ENCODE measurements around the gene SNX15. TPM values are rescaled to one million over a fixed set of nuclear protein-coding genes. Genes with fewer than 3 reads are reported as not detected.

SNX15 gene
- total RNA-seq, 1 experiment from 2014 or later: 27.0 TPM

DNA sequence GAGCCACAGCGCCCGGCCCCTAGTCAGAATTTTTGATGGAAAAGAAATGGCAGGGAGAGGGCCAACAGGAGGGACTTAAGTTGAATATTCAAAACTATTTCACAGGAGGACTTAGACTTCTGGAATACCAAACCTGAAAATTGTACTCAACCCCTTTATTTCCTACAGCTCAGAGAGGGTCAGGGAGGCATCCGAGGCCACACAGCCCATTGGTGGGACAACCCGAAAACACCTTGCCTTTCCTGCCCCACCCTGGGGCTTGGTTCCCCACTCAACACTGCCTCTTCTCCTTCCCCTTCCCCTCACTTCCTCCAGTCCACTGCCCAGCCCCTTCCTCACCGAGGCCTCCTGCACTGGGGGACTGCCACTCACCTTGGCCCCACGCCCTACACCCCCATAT is 29.8 kb downstream of the SNX15 start:
- DNase-seq (ENCODE audit: low read depth): no peak

DNA sequence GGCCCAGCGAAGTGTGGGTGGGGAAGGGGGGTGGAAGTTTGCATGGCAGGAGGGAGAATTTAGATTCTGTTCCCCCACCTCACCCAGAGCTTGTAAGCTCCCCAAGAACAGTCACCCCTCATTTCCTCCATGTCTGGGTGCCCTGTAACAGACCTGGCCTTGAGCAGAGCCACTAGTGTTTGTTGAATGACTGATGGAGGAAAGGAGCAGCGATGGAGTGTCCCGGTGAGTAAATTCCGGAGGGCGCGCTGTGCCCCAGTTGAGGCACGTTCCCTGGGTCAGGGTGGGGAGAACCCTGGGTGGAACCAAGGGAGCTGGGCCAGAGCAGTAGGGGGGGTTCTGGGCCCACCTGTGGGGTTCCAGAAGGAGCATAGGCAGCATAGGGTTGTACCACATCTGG is 30.3 kb downstream of the SNX15 start:
- DNase-seq (ENCODE audit: low read depth): no peak

DNA sequence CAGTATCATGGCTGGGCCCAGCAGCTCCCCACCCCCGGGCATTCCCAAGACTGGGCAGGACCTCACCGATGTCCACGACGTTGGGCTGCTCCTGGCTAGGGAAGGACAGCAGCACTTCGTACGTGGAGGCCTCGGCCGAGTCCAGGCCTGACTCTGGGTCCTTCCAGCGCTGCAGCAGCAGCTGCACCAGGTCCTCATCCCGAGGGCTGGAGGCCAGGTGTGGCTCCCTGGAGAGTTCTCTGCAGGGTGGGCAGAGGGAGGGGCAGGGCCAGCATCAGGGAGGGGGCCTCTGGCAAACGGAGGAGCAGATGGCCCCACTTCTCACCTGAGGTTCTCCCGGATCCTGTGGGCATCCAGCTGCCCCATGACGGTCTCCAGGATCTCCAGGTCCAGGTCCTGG is 30.8 kb downstream of the SNX15 start:
- no peak for DNase-seq (ENCODE audit: low read depth)

DNA sequence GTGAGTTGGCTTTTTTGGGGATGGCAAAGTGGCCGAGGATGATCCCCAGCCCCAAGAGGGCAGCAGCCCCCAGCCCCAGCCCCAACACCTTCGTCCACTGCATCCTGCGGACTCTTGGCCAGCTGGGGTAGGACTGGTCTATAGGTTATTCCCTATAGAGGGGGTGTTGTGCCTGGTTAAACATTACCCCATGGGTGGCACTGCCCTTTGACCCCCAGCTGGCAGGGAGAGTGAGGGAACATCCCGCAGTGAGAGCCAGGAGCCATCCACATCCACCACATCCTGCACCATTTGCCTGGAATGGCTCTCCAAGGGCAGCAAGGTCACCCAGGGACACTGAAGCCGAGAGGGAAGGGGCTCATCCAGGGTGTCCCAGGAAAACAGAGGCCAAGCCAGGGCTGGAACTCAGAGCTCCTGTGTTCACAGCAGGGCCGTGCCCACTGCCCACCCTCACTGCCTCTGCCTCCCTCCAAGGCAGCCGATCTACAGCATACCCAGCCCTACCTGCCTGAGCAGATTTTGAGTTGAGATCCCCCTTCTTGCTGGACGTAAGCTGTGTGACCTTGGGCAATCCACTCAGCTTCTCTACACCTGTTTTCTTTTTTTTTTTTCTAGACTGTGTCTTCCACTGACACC is 31.3 kb downstream of the SNX15 start, which contains the start of gene NAALADL1:
NAALADL1 (minus strand) TSS at position 135 of the 636 bp plus-strand sequence; CDS start at position 103, 32 bp downstream.
- no peak for DNase-seq (ENCODE audit: low read depth)

DNA sequence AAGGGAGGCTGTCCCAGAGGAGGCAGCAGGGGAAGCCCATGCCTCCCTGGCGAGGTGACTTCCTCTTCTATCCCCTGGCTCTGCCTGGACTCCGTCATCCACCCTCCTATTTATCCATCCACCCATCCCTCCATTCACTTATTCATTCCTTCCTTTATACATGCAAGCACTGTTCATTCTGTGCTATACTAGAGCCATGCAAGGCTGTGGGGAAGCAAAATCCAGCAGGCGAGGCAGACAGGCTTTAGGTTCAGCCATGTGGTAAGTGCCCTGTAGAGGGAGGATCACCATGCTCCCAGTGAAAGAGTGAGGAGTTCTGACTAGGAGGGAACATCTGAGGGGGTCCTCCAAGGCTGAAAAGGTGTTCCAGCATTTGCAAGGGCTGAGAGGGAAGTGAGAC is 32.3 kb downstream of the SNX15 start:
- no peak for DNase-seq (ENCODE audit: low read depth)

DNA sequence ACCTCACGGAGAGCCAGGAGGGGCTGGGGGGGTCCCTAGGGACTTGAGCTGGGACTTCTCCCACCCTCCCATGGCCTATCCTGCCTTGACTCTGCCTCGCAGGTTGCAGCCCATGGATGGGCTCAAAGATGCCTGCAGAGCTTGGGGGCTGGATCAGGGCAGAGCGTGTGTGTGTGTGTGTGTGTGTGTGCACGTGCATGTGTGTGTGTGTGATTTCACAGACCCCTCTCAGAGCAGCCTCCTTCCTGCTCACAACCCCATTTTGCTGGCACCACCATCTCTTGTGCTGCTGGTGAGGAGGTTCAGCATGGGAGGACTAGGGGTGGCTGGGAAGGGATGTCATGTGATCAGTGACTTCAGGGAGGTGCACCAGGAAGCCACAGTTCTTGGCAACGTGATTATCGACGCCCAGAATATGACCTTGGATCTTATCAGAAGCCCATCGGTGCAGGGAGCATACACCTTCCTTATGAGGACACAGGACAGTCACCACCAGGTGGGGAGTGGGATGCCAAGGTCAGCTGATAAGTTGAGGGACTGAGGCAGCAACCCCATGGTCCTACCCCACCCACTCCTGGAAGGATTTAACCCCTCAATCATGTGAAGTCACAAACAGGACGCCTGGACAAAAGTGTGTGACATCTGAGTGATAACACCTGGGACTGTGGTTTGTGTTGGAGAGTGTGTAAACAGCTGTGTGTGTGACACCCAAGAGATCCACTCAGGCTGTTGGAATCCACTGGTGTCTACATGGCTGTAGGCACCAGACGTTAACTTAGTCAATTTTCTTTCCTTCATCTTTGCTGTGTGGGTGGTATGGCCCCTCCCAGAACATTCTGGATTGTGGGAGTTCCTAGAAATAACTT is 33.0 kb downstream of the SNX15 start:
- DNase-seq (ENCODE audit: low read depth): peak; percentile 19

DNA sequence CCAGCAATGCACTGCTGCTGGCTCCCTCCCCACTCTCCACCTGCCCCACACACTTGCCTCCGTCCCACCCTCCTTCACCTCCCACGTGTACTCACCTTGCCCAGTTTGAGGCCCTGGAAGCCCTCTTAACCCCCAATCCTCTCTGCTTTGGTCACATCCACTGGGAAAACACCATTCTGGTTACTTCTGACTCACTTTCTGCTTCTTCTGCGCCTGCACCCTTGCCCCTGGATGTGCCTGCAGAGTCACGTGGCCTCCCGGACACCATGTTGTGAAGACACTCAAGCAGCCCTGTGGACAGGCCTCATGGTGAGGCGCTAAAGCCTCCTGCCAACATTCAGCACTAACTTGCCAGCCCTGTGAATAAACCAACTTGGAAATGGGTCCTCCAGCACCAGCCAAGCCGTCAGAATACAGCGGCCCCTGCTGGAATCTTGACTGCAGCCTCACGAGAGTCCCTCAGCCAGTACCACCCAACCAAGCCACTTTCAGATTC is 33.7 kb downstream of the SNX15 start:
- peak; percentile 8 for DNase-seq (ENCODE audit: low read depth)

DNA sequence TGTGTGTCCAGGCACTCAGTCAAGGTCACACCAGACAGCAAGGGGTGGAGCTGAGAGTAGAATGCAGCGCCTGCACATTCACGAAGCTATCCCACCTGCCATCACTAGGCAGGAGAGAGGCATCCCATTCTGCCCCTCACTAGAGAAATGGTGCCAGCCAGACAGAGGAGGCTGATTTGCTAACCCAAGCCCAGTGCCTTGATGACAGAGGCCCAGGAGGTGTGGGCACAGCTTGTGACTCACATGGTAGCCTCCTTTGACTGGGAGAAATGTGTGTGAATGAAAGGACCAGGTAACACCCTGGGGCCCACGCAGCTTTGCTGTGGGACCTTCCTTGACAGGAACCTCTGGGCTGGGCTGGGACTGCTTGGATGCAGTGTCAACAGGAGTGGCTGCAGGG is 36.3 kb downstream of the SNX15 start:
- DNase-seq (ENCODE audit: low read depth): no peak

DNA sequence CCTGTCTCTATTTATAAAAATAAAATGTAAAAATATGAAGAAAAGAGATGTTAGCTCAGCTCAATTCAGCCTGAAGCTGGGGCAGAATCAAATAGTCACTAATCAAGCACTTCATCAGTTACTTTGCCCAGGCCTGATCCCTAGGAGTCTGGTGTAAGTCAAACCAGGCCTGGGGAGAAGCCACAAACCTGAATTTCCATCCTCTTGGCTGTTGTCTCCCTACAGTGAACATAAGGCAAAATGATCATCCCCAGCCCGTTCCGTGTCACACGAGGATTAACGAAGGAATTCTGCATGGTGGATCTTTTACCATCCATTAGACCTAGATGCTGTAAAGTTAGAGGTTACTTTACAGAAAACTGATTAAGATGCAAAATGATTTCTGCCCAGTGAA is 37.6 kb downstream of the SNX15 start:
- no peak for DNase-seq (ENCODE audit: low read depth)

DNA sequence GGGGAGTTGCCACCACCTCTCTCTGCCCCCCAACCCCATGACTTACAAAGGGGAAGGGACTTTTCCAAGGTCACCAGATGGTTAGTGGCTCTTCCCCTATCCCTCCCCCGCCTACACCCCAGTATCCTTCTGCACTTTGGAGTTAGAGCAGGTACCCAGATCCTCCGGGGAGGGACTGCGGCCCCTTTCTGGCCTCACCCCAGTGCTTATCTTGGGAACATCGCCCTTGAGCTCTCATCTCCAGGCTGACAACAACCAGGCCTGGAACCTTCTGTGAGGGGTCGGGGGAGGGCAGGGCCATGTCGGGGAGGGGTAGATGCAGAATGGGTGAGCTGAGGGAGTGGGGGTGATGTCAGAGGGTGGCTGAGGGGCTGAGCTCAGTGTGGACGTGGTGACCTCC is 38.6 kb downstream of the SNX15 start:
- DNase-seq (ENCODE audit: low read depth): no peak

DNA sequence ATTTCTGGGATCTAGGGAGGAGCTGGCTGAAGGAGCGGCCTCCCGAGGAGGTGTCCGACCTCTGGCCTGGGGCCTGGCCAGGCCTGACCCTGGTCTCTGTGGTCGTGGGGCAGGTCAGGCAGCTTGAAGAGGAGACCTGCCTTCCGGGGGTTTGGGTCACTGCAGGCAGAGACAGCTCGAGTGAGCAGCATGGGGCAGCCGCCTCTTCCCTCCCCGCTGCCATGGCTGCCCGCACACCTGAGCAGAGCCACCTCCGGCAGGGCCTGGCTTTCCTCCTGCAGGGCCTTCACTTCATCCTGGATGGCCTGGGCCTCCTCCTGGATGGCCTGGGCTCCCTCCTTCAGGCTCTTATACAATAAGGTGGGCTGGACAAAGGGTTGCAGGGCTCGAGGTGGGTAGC is 39.1 kb downstream of the SNX15 start:
- DNase-seq (ENCODE audit: low read depth): no peak

DNA sequence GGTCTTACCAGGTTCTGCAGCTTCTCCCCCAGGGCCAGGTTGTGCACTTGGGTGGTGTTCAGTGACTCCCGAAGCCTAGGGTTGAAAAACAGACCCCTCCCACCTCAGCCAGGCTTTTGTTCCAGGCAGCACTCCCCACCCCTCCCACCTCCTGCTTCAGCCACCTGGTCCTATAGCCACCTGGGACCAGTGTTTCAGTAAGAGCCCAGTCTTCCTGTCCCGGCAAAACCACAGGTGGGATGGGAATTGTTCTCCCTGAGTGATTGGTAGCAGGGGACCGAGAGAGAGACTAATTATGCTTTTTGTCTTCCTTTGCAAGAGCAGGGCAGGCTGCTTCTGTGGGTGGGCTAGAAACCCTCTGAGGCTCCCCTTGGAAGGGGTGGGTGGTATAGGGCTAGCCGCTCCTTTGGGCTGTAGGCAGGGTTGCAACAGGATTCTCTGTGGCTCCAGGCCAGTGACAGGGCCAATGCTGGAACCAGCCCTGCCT is 39.6 kb downstream of the SNX15 start:
- no peak for DNase-seq (ENCODE audit: low read depth)

DNA sequence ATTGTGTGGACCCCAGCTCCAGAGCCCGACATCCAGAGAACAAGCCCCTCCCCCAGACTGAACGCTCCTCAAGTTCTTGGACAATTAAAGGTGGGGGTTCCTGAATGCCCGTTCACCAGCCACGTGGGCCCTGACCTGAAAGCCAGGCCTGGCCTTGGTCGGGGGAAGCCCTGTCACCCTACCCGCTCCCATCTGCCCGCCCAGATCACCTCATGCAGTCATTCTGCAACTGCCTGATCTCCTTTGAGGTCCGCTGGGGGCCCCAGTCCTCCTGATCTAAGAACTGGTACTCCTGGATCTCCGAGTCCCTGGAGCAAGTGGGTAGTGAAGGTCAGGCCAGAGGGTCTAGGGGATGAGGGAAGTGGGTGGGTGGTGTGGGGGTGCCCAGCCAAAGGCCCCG is 40.2 kb downstream of the SNX15 start:
- no peak for DNase-seq (ENCODE audit: low read depth)

DNA sequence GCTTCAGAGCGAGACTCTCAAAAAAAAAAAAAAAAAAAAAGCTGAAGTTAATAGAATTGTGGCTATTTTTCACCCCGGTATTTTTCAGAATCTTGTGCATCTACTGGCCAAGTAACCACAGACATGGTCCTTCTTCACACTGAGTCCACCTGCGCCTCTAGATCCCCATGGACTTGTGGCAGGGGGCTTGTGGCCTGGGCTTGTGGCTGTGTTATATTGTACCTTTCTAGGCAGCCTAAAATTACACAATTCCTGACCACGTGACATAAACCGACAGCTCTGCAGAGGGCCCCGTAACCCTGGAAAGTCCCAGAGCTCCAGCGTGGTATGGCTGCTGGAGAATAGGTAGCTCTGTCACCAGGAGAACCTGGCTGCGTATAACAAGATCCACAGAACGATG is 42.0 kb downstream of the SNX15 start:
- DNase-seq (ENCODE audit: low read depth): no peak

DNA sequence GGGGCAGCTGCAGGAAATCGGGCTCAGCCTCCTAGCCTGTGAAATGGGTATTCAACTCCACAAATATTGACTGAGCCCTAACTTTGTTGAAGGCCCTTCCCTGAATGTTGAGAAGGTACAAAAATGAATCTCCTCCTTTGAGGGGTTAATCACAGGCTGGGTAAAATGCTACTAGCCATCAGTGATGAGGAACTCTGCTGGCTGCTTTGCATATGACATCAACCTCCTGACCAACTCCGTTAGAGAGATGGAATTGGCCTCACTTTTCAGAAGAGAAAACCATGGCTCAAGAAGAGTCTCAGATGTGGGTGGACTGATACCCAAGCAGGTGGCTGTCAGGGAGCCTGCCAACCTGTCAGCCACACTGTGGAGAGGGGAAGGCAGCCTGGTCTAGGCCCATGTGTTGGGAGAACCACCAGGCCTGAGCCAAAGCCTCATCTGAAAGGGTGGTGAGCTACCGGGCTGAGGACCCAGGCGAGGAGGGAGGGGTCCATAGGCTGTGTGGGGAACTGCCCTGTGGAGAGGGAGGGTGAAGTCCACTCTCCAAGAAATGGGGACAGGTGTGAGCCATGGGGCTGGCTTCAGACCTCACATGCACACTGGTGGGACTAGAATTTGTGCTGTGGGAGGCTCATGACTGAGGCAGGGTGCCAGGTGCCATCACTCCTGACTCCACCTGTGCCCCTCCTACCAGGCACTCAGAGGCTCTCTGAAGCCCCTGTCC is 44.8 kb downstream of the SNX15 start:
- no peak for DNase-seq (ENCODE audit: low read depth)

DNA sequence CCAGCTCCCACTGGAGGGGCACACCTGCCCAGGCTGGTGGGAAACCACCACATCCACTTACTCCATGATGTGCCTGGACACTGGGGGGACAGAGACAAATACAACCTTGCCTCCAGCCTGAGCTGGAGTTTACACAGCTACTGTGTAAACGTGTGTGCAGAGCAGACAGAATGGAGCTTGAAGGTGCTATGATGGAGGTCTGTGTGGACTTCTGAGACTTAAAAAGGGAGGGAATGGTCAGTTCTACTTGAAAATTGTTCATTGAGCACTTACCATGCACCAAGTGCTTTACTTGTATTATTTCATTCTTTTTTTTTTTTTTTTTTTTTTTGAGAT is 45.4 kb downstream of the SNX15 start:
- DNase-seq (ENCODE audit: low read depth): no peak

DNA sequence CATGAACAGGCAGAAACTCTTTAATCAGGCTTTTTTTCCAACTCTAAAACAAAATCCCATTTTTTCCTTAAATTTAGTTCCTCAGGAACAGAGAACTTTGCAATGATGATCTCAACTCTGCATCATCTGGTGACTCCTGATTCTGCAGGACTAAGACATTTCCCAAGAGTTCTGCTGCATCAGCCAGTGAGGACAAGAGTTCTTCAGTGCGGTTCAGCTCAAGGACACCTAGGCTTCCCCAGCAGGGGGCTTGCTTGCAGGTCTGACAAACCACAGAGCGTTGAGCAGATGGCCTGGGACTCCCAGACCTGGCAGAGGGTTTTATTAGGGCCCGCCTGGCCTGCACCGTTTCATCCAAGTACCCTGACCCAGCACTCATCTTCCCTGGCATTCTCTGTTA is 50.2 kb downstream of the SNX15 start:
- no peak for DNase-seq (ENCODE audit: low read depth)

DNA sequence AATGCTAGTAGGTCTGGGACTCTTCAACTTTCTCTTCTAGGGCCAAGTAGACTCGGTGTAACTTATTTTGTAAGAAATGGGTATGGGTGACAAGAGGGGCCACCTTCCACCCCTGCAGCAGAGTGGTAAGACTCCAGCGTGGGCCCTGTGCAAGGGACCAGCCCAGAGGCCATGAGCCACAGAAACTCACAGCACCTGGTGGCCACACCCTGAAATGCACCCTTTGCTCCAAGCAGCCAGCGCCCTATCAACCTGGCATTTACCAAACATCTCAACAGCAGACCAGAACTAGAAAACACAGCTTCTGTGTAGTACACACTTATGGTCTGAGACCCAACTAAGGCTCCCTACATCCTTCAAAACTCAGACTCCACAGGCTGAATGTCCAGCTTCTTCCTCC is 50.9 kb downstream of the SNX15 start:
- peak; percentile 32 for DNase-seq (ENCODE audit: low read depth)

DNA sequence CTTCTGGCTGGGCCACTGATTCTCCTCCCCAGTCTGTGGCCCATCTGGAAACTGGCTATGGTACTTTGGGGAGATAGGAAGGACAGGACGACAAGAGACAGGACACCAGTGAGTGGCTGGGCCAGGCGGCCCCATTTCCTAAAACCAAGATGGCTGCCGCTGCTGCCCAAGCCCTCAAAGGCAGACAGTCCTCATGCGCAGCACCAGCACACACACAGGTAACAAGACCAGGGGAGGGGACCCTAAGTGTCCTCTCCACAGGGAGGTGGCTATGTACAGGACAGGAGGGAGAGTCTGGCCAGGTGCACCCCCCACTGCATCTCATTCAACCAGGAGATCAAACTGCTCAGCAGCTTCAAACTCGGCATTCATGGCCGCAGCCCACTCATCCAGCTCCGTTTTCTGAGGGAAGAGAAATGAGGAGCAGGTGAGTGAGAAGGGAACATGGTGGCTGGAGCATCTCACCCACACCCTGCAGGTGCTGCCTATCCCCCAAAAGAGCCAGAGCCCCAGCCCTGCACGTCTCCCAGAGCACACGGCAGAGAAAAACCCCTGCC is 51.6 kb downstream of the SNX15 start:
- DNase-seq (ENCODE audit: low read depth): no peak

DNA sequence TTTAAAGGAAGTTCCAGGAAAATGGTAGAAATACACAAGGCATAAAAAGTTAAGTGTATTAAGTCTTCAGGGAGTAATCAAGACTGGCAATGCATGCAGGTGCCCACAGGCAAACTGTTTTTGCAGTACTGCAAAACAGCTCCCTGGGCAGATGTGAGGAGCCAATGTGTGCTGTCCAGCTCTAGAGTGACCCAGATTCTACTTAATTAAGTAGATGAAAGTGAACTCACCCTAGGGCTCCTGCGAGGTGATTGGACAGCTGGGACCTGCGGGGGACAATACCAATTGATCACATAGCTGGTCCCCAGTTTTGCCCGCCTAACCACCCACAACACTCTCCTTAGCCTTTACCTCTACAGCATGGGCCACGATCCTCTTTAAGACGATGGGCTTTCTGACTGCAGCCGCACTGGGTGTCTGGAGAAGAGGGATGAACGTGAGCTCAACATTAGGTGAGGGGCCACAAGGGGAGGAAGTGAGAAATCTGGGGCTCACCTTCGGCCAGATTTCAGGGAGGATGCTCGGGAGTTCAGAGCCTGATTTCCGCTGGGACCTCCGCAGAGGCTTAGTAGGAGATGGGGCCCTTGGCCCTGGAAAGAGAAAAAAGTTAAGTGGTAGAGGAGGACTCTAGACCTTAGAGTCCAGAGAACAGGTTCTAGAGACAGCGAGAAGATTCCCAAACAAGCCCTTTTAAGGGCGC is 56.0 kb downstream of the SNX15 start:
- DNase-seq (ENCODE audit: low read depth): no peak

DNA sequence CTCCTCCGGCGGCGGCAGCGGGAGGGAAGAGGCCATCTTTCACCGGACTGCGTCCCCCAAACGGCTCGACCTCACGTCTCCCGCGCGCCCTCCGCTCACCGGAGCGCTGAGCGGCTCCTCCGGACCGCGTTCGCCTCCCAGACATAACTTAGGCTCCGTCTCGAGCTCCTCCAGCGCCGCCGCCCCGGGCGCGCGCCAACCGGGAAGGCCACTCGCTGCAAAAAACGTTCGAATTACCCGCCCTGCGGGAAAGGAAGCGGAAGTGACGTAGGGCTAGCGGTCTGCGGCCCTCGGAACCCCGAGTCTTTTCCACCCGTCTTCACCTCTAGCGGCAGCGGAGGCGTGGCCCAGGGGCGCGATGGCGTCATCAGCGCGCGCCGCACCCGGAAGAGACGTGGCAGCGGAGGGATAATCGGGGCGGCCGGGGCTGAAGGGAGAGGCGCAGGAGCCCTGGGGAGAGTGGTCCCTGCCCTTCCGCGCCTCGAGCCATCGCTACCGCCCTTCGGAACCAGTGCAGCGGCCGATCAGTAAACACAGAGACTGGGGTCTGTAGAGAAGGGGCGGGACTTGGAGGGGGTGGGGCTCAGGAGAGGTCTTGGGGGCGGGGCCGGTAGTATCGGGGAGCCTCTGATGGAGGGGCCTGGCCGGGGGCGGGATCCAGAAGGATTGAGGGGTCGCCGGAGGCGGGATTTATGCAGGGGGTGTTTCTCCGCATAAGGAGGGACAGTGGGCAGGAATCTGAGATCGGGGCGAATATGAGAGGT is 56.8 kb downstream of the SNX15 start, which contains the start of the genes CDCA5 and ZFPL1:
CDCA5 (minus strand) TSS at position 207 of the 764 bp plus-strand sequence; CDS start at position 145, 62 bp downstream.
ZFPL1 (plus strand) TSS at position 389 of the 764 bp plus-strand sequence. CDS start 477 bp downstream, outside the sequence.
- DNase-seq (ENCODE audit: low read depth): peak; percentile 94
